Stromal cell of bone marrow (primary cell): Measurements from ENCODE around the gene MRPL2.
"Not testable (repeated sequence)": the region's sequence is repeated elsewhere in the genome, so short reads cannot be mapped to it uniquely, and the experiment has no call there.

Source experiments
- DNase-seq: peaks from one replicate; pipeline ENCODE4 v3.0.0-alpha.2; 2012; ENCODE audit warnings: low read depth

MRPL2 gene

DNA sequence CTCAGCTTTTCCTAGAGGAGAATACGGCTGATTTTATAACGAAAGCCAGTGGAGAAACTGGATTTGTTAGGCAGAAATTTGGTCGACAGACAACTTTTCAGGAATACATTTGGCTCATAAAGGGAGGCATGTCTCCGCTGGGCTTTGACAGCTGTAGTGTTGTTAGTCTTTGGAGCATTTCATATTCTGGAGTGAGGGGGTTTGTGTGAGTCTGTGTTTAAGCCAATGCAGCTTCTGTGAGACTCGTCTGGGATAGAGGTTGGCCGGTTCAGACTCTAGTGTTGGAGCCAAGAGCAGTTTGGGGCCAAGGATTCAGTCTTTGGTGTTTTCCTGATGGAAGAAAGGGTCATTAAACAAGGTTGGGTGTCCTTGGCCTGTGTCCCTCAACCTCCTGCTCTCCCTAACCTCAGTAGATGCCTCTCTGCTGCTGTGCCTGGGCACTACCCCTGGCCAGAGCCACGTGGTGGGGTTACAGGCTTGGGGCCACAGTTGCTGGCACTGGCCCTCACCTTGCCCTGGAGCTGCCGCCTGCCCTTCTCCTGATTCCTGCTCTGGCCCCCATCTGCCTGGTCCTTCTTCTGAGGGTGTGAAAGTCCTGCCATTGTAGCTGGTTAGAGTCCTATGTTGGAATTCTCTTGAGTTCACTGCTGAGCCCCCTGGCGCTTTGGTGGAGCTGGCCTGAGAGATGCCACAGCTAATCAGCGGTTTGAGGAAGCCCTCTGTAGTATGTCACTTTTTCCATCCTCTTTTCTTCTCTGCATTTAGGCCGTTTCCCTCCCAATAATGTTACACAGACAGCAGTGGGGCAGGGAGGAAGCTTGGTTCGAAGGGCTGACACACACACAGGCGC is 23.8 kb upstream of the MRPL2 start:
- no peak for DNase-seq

GRCh38 chr6:43081922-43082321 is 22.7 kb upstream of the MRPL2 start:
- DNase-seq, result not testable (repeated sequence)

GRCh38 chr6:43081043-43081442 is 21.8 kb upstream of the MRPL2 start:
- DNase-seq, result no peak

DNA sequence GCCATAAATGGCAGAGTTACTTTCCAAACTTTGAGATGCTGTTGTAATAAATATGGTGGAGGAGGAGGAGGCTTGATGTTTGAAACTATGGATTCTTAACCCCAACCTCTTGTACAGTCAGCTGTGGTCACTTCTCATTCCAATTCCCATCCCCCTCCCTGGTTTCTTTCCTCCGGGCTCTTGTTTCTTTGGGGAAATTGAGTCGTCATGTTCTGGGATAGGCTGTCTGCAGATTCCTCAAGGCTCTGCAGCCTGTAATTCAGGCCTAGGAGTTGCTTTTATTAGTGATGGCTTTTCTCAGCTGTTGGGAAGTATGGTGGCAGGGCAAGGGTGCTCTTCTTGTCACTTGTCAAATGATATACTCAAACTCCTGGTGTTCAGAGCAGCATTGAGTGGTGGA is 19.5 kb upstream of the MRPL2 start:
- DNase-seq, result no peak

DNA sequence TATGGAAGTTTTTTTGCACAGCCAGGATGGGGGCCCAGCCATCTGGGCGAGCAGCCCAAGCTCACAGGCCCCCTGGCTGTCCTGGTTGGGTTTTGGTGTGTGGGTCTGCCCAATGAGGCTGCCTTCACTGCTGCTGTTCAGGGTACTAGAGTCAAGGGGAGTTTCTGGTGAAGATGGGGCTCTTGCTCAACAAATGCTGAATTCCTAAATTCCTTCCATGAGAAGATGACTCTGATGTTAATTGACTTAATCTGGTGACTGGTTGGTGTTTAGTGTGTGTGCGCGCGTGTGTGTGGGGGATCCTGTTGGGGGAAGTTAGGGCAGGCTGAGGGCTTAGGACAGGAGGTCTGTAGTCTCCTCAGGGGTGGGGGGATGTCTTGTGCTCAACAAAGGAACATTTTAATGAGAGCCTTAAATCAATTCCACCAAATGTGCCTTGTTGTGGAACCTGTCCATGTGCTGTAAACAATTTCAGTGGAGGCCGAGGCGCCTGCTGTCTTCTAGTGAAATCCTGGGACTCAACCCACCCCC is 18.8 kb upstream of the MRPL2 start:
- no peak for DNase-seq

GRCh38 chr6:43077333-43077809 is 18.1 kb upstream of the MRPL2 start:
- no peak for DNase-seq

DNA sequence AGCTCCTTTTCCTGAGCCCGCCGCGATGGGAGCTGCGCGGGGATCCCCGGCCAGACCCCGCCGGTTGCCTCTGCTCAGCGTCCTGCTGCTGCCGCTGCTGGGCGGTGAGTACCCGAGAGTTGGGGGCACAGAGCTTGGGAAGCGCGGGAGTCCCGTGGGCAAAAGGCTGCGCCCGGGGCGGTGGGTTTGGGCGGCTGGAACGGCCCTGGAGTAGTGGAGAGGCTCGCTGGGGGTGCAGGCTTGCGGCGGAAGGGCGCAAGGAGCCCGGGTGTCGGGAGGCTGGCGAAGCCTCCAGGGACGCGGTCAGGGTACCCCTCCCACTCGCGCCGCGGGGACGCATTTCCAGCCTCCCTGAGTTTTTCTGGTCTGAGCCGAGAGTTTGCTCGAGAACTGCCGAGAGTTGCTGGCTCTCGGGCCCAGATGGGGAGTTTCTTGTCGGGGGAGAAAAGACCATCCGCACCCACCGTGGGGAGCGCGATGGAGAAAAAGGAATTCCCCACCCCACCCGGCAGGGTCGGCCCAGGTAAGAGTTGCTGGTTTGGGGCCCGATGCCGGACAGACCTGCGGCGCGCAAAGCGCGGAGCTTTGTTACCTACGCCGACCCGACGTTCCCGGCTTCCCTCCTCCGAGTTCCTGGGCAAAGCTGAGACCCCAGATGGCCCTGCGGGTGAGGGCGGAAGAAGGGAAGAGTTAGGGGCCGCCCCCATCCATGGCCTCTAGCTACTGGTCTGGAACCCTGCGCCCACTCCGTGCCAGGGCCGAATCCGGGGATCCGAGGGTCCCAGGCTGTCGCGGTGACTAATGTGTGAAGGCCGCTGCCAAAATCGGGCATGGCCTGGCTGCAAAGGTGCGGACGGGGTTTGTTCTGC is 17.5 kb upstream of the MRPL2 start:
- DNase-seq, result no peak

GRCh38 chr6:43075670-43076463 is 16.6 kb upstream of the MRPL2 start, which contains the start of gene PTK7:
TSS of gene PTK7 (plus strand) at chr6:43076314. CDS start at chr6:43076489, 175 bp downstream.
- DNase-seq, result no peak

GRCh38 chr6:43074847-43075669 is 15.8 kb upstream of the MRPL2 start:
- DNase-seq, result no peak

DNA sequence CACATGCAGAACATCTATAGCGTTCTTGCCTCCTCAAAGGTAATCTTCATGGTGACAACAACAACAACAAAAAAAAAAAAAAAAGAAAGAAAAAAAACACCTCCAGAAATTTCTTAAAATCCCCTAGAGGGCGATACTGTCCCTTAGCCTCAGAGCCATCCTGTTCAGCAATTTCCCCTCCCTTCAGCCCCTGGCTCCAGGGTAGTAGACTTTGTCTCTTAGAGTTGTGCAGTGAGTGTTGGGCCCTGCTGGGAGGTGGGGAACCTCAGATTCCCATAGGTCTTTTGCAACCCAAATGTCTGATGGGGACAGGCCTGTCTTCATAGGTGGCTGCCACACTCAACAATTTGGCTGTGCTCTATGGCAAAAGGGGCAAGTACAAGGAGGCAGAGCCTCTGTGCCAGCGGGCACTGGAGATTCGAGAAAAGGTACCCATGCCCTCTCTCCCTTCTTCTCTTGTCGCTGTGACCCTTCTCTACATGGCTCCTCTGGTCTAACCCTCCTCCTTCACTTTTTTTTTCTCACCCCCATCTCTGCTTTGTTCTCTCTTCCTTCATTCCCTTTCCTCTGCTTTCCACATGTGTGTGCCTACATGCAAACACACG is 10.9 kb upstream of the MRPL2 start:
- DNase-seq, result no peak

GRCh38 chr6:43062818-43063217 is 3.6 kb upstream of the MRPL2 start:
- DNase-seq, result no peak

- DNase-seq, result no peak
Observed at GRCh38 chr6:43061861-43062260, 2.6 kb upstream of the MRPL2 start.

DNA sequence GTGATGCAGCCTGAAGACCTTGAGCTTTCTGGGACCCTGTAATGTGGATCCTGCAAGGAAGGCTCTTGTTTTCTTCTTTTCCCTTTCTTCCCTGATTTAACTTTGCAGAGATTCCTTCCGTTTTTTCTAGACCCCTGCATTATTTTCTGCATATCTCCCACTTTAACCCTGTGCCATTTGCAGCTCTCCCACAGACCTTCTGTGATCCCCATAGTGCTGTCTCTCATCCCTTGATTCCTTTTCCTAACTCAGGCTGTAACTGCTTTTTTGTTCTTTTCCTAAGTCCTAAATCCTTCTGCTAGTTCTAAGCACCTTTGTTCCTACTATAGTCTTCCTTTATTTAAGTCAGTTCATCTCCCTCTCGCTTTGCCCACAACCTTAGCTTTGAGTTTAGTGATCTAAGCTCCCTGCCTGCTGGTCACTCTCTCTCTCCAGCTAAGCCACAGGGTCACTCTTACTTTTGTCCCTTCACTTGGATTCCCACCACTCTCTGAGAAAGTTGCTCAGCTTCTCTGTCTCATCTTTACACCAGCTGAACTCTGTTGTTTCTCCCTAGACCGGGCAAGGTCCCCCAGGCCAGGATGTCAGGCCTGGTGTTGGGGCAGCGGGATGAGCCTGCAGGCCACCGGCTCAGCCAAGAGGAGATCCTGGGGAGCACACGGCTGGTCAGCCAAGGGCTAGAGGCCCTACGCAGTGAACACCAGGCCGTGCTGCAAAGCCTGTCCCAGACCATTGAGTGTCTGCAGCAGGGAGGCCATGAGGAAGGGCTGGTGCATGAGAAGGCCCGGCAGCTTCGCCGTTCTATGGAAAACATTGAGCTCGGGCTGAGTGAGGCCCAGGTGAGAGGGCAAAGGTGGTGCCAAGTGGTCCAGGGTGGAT is 1.8 kb upstream of the MRPL2 start:
- DNase-seq, result no peak

- DNase-seq, result no peak
Observed at GRCh38 chr6:43060034-43060754, 960 bp upstream of the MRPL2 start.

DNA sequence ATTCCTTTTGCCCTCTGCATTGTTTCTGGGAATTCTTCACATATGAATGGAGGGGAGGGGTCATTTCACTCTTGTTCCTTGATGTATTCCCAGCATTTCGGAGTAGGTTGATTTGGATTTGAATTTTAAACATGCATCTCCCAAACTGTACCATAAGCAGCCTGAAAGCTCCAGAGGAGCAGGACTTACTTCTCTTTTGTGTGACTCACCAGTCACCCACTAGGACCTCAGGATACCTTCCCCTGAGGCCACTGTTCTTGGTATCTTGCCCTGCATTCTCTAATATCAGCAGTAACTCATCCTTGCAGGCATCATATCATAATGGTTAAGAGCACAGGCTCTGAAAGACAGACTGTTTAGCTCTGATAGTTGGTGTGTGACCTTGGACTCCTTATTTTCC is 703 bp downstream of the MRPL2 start:
- no peak for DNase-seq

GRCh38 chr6:43055966-43056365 is 3.3 kb downstream of the MRPL2 start:
- DNase-seq, result no peak

DNA sequence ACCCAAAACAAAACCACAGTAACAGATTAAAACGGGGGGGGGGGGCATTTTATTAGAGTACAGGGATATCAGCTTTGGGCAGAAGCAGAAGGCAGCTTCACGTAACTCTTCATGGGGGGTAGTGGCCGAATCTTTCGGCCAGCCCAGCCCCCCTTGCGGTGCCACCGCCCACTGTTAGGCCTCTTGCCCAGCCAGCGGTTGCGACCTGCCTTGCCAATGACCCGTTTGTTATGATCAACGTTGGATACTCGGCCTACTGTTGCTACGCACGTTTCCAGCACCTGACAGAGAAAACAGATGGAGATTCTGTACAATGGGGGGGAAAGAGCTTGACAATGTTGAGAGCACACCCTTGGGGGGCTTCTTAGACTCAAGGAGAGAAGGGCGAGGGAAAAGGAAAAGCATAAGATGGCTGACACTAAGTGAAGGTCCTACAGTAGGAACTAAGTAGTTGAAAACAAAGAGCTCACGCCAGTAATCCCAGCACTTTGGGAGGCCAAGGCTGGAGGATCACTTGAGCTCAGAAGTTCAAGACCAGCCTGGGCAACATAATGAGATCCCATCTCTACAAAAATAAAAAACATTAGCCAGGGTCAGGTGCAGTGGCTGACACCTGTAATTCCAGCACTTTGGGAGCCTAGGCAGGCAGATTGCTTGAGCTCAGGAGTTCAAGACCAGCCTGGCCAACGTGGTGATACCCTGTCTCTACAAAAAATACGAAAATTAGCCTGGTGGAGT is 4.9 kb downstream of the MRPL2 start:
- no peak for DNase-seq
